Superior temporal gyrus (tissue), 1 donor: Measurements from ENCODE around the gene SLC20A1.
"Not testable (repeated sequence)": the region's sequence is repeated elsewhere in the genome, so short reads cannot be mapped to it uniquely, and the experiment has no call there.

Source experiments
- DNase-seq: peaks from one replicate; pipeline ENCODE4 v3.0.0-alpha.2; 2016; ENCODE audit errors: extremely low spot score

SLC20A1 gene

DNA sequence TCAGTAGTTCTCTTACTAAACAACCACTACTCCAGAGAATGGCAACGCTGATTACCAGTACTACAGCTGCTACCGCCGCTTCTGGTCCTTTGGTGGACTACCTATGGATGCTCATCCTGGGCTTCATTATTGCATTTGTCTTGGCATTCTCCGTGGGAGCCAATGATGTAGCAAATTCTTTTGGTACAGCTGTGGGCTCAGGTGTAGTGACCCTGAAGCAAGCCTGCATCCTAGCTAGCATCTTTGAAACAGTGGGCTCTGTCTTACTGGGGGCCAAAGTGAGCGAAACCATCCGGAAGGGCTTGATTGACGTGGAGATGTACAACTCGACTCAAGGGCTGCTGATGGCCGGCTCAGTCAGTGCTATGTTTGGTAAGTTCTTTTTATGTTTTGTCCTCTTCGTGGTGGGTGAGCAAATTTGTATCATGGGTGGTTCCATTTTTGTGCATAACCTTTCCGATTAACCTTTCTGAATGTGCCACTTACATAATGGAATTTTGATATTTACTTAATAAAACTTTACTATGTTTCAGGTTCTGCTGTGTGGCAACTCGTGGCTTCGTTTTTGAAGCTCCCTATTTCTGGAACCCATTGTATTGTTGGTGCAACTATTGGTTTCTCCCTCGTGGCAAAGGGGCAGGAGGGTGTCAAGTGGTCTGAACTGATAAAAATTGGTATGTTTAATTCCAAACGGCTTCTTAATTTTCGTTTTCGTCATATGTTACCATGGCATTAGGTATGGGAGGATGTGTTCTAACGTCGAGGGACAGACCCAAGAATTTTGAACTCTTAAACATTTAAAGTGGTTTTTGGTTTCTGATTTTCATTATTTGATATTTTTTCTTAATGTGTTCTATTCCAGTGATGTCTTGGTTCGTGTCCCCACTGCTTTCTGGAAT is 1.3 kb downstream of the SLC20A1 start:
- DNase-seq = no peak

GRCh38 chr2:112648081-112648480 is 2.3 kb downstream of the SLC20A1 start:
- no peak for DNase-seq

DNA sequence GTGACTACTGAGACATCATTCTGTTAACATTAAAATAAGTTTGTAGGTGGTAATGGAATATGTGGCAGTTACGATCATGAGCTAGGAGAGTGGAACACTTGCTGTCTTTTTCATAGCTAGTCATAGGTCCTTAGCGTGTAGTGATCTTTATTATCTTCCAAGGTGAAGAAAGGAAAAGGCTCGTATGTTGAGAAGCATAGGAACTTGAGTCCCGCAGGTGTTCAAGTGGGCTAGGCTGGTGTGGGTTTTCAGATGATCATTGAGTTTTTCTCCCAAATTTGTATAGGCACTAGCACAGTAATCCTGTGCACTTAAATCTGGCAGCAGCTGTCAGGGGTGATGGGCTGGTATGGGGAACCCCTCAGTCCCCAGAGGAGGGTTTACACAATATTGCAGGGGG is 10.9 kb downstream of the SLC20A1 start:
- DNase-seq = no peak

- no peak for DNase-seq
Observed at GRCh38 chr2:112658301-112658700, 12.6 kb downstream of the SLC20A1 start.

GRCh38 chr2:112658839-112659667 is 13.3 kb downstream of the SLC20A1 start:
- DNase-seq = no peak

DNA sequence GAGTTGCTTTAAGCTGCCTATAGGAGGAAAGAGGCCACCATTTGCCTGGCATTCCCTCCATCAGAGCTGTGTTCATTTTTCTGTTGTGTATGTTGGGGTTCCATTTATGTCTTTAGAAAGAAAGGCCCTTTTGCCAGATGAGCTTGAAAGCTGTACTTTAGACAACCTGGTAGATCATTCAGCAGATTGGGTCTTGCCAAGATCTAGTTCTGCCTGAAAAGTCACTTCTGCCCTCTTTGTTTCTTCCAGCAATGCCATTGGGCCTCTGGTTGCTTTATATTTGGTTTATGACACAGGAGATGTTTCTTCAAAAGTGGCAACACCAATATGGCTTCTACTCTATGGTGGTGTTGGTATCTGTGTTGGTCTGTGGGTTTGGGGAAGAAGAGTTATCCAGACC is 14.4 kb downstream of the SLC20A1 start:
- no peak for DNase-seq

DNA sequence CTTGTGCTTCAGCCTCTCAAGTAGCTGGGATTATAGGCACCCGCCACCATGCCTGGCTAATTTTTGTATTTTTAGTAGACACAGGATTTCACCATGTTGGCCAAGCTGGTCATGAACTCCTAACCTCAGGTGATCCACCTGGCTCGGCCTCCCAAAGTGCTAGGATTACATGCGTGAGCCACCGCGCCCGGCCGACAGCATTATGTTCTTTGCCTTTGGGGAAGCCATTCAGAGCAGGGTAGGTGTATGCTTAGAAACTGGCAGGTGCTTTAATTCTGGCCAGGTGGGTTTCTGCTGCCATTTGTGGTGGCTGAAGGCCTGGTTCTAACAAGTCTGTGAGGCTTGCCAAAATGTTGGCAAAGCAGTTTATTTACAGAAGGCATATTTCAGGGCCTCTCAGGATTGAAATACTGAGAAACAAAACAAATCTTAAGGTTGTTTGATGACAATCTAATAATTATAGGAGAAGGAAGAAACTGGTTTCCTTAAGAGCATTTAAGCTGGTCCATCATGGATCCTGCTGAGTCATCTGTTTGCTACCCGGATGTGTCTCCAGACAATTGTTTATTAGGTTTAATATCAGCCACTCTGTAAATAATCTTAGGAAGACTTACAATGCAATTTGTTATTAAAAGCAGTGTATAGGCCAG is 16.0 kb downstream of the SLC20A1 start:
- DNase-seq = no peak

DNA sequence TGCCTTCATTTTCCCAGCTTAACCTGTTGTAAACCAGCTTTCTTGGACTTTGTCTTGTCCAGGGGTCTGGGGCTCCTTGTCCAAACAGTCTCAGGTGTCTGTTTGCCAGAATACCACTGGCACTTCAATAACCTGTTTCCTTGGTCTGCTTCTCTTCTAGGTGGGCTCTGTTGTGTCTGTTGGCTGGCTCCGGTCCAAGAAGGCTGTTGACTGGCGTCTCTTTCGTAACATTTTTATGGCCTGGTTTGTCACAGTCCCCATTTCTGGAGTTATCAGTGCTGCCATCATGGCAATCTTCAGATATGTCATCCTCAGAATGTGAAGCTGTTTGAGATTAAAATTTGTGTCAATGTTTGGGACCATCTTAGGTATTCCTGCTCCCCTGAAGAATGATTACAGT is 17.0 kb downstream of the SLC20A1 start:
- no peak for DNase-seq

DNA sequence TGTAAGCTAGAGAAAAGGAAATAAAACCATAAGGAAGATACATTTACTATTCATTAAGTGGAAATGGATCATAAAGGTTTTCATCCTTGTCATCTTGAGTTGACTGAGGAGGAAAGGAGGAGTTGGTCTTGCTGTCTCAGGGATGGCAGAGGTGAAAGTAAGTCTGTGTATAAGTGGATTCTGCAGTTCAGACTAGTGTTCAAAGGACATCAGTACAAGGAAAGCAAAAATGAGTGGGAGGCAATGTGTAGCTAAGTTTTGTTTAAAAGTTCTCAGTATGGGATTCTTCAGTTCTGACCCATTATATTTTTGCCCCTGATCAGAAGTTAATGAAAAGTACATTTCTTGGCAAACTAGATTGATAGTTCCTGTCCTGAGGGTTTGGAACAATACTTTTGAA is 18.9 kb downstream of the SLC20A1 start:
- DNase-seq = no peak

GRCh38 chr2:112665113-112665780 is 19.5 kb downstream of the SLC20A1 start:
- DNase-seq = no peak

DNA sequence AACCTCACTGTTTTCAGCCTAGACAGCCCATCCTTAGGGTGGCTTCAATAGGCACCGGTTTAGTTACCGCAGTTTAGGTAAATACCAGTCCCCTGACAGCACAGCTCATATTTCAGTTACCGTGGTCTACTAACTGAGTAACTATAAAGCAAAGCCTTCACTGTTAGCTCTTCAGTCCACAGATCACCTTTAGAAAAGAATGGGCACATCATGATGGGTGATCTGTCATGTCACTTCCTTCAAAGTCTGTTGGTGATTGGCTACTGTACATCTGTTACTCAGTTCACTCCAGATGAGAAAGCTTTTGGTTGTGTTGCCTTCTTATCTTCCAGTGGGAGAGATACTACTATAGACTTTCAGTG is 21.0 kb downstream of the SLC20A1 start:
- no peak for DNase-seq

GRCh38 chr2:112667540-112667939 is 21.8 kb downstream of the SLC20A1 start:
- not testable (repeated sequence) for DNase-seq

DNA sequence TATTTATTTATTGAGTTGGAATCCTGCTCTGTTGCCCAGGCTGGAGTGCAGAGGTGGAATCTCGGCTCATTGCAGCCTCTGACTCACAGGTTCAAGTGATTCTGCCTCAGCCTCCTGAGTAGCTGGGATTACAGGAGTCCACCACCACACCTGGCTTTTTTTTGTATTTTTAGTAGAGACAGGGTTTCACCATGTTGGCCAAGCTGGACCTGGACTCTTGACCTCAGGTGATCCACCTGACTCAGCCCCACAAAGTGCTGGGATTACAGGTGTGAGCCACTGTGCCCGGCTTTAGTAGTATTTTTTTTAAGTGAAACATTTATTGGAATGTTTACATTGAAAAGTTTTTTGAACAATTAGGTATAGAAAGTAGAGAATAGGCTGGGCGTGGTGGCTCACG is 23.9 kb downstream of the SLC20A1 start:
- no peak for DNase-seq

DNA sequence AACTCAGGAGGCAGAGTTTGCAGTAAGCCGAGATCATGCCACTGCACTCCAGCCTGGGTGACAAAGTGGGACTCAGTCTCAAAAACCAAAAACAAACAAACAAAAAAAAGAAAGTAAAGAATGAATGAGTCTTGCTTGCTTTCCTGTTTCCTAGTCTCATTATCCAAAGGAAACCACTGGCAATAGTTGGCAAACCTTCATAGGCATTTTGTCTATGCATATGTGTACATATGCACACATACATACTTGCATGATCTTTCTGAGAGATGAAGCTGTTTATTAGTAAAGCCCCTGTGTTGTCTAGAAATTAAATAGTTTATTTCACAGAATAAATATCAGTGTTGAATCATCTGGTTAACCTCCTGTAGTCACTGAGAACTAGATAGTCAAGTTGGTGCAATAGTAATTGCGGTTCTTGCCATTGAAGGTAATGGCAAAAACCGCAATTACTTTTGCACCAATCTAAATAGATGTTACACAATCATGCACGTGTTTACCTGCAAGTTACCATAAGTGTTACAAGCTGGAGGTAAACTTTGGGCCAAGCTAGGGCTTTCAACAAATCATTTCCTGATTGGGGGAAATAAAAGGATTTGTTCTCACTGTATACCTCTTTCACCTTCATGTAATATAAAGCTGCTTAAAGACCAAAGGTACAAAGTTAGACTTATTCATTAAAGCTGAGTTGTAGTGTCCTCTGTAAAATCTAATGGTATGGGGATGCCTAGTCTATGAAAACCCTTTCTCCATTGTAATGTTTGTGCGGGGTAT is 24.7 kb downstream of the SLC20A1 start:
- no peak for DNase-seq

DNA sequence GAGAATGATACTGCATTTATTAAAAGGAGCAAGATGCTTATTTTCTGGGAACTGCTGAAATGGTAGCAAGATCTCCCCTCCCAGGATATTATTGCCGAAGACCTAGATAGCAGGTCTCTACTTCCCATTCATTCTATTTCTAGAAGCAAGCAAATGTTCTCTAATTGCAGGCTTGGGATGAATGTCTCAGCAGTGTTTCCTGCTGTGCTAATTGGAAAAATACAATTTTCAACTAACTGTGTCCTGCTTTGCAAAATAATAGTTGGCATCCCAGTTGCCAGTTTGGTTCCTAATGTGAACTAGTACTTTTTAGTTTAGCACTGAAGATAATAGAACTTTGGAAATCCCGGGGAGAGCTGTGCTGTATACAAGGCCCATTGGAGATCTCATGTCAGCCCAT is 26.1 kb downstream of the SLC20A1 start:
- no peak for DNase-seq

GRCh38 chr2:112673008-112673407 is 27.3 kb downstream of the SLC20A1 start:
- no peak for DNase-seq

GRCh38 chr2:112674229-112674628 is 28.5 kb downstream of the SLC20A1 start:
- no peak for DNase-seq

DNA sequence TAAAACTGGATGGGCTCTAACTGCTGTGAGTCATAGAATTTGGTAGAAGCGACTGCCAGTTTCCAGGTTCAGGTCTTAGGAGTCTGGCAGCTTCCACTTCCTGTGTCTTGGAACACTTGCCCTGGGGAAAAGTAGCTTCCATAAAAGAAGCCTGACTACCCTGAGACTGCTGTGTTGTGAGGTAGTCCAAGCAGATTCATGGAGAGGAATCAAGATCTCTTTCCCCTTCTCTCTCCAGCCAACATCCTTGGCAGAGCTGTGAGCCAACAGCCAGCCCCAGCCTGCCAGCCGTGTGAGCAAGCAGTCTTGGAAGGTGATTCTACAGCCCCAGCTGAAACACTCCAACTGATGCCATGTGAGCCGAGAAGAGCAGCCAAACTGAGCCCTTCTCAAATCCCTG is 33.7 kb downstream of the SLC20A1 start:
- DNase-seq = peak; percentile 60

DNA sequence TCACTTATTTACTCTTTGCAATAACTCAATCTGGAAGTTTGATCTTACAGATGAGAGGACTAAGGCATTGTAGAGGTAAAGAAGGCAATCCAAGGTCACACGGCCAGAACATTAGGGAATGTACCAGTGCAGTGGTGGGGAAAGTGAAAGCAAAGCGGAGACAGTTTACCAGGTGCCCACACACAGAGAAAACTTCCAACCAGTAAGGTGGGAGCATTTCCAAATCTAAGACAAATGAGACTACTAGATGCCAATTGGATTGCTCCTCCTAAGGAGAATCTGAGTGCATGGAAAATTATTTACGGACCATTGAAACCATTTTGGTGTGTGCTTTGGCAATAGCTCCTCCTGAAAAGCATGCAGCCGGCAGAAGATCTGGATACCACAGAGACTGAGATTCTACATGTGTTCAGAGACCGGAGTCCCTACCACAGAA is 34.9 kb downstream of the SLC20A1 start:
- DNase-seq = no peak

- DNase-seq = no peak
Observed at GRCh38 chr2:112682101-112682500, 36.4 kb downstream of the SLC20A1 start.
